PC-9 (cell line): ENCODE data around the gene TSC1.

ENCODE experiments used
- EZH2 ChIP-seq: fragments of 200-600 bp; sonication (generic); IDR thresholded peaks from 2 replicates; pipeline ENCODE4 v1.8.0; 2017; ENCODE audit warnings: antibody characterized with exemption, low read depth
- TF ChIP-seq, protein P1 (sequence below): fragments of 200-600 bp; sonication (generic); conservative IDR thresholded peaks from 2 replicates; pipeline ENCODE4 v1.6.1; 2017; ENCODE audit warnings: mixed run types, antibody characterized with exemption, mild to moderate bottlenecking, moderate library complexity

- TF ChIP-seq, protein P1, sequence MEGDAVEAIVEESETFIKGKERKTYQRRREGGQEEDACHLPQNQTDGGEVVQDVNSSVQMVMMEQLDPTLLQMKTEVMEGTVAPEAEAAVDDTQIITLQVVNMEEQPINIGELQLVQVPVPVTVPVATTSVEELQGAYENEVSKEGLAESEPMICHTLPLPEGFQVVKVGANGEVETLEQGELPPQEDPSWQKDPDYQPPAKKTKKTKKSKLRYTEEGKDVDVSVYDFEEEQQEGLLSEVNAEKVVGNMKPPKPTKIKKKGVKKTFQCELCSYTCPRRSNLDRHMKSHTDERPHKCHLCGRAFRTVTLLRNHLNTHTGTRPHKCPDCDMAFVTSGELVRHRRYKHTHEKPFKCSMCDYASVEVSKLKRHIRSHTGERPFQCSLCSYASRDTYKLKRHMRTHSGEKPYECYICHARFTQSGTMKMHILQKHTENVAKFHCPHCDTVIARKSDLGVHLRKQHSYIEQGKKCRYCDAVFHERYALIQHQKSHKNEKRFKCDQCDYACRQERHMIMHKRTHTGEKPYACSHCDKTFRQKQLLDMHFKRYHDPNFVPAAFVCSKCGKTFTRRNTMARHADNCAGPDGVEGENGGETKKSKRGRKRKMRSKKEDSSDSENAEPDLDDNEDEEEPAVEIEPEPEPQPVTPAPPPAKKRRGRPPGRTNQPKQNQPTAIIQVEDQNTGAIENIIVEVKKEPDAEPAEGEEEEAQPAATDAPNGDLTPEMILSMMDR, result peak; percentile 94
- TF ChIP-seq EZH2, result no peak
Measured at GRCh38 chr9:132901858-132902831, 42.3 kb downstream of the TSC1 start.
